Astrocyte (in vitro differentiated cells and primary cell): ENCODE data around the gene ANKRD45. TPM values are rescaled to one million over a fixed set of nuclear protein-coding genes. Genes with fewer than 3 reads are reported as not detected.
"Not testable (repeated sequence)": the region's sequence is repeated elsewhere in the genome, so short reads cannot be mapped to it uniquely, and the experiment has no call there.

ENCODE experiments used
- DNase-seq: peaks from one replicate; pipeline ENCODE4 v3.0.0-alpha.2; 2010; ENCODE audit warnings: low read depth
- FAIRE-seq: peaks from 2 replicates; lab custom pipeline; 2011; peaks lifted over from hg19 to GRCh38; lab: Jason Lieb, UNC
- H2AFZ ChIP-seq: 2 replicates; pipeline ENCODE4 v1.6.0; 2012; ENCODE audit warnings: low read depth, low read length, inconsistent platforms
- H3K27ac ChIP-seq: 2 replicates; pipeline ENCODE4 v1.5.1; 2011; ENCODE audit warnings: low read depth, low read length, inconsistent platforms
- H3K27me3 ChIP-seq: 2 replicates; pipeline ENCODE4 v1.6.0; 2011; ENCODE audit warnings: low read length, inconsistent platforms; ENCODE audit not compliant: insufficient read depth
- H3K36me3 ChIP-seq: 2 replicates; pipeline ENCODE4 v1.5.1; 2011; ENCODE audit warnings: low read length, inconsistent platforms; ENCODE audit not compliant: insufficient read depth
- H3K4me1 ChIP-seq: 2 replicates; pipeline ENCODE4 v1.5.1; 2011; ENCODE audit warnings: low read length, inconsistent platforms; ENCODE audit not compliant: insufficient read depth
- H3K4me2 ChIP-seq: 2 replicates; pipeline ENCODE4 v1.6.0; 2012; ENCODE audit warnings: low read length, inconsistent platforms
- H3K4me3 ChIP-seq: 2 replicates; pipeline ENCODE4 v1.5.1; 2011; ENCODE audit warnings: low read depth, mild to moderate bottlenecking, low read length, inconsistent platforms; ENCODE audit not compliant: insufficient read depth
- H3K79me2 ChIP-seq: 2 replicates; pipeline ENCODE4 v1.6.0; 2012; ENCODE audit warnings: mild to moderate bottlenecking, low read length, inconsistent platforms; ENCODE audit not compliant: insufficient read depth
- H3K9ac ChIP-seq: 2 replicates; pipeline ENCODE4 v1.6.0; 2012; ENCODE audit warnings: mild to moderate bottlenecking, low read length, inconsistent platforms
- H3K9me3 ChIP-seq: 2 replicates; pipeline ENCODE4 v1.5.1; 2012; ENCODE audit warnings: low read depth, mild to moderate bottlenecking, low read length, inconsistent platforms; ENCODE audit not compliant: insufficient read depth
- H4K20me1 ChIP-seq: 2 replicates; pipeline ENCODE4 v1.6.0; 2012; ENCODE audit warnings: low read length, inconsistent platforms; ENCODE audit not compliant: insufficient read depth
- H3K27ac Mint-ChIP-seq: one replicate; pipeline ENCODE4 v1.8.0; 2021; ENCODE audit warnings: mild to moderate bottlenecking, mixed read lengths; ENCODE audit not compliant: unreplicated experiment
- H3K27me3 Mint-ChIP-seq: one replicate; pipeline ENCODE4 v1.8.0; 2021; ENCODE audit warnings: low read depth, mixed read lengths; ENCODE audit not compliant: unreplicated experiment
- H3K36me3 Mint-ChIP-seq: one replicate; pipeline ENCODE4 v1.8.0; 2021; ENCODE audit warnings: low read depth, mixed read lengths; ENCODE audit not compliant: unreplicated experiment
- H3K4me1 Mint-ChIP-seq: one replicate; pipeline ENCODE4 v1.8.0; 2021; ENCODE audit warnings: low read depth, mixed read lengths; ENCODE audit not compliant: unreplicated experiment
- H3K4me3 Mint-ChIP-seq: one replicate; pipeline ENCODE4 v1.8.0; 2021; ENCODE audit warnings: mild to moderate bottlenecking, moderate library complexity, mixed read lengths; ENCODE audit not compliant: unreplicated experiment
- H3K9me3 Mint-ChIP-seq: one replicate; pipeline ENCODE4 v1.8.0; 2021; ENCODE audit warnings: mild to moderate bottlenecking, mixed read lengths; ENCODE audit not compliant: unreplicated experiment
- CTCF ChIP-seq: IDR thresholded peaks from 2 replicates; pipeline ENCODE4 v1.5.1; 2011; ENCODE audit warnings: low read depth, mild to moderate bottlenecking, inconsistent platforms, low read length, moderate library complexity; ENCODE audit not compliant: insufficient read depth
- EZH2 ChIP-seq: IDR thresholded peaks from 2 replicates; pipeline ENCODE4 v1.6.1; 2012; ENCODE audit warnings: mild to moderate bottlenecking, low read length, inconsistent platforms; ENCODE audit not compliant: insufficient read depth
- total RNA-seq: library from RNA; stranded (reverse); gene quantifications from 2 replicates; pipeline ENCODE4 v1.2.1, GENCODE V29; 2021

Gene ANKRD45
- total RNA-seq, 1 donor from 2014 or later: 1.4 TPM

GRCh38 chr1:173570370-173571007 lies 99.2 kb downstream of the ANKRD45 start:
- H3K9me3 ChIP-seq: no peaks in the 10 kb centered on the region
- no peak overlapping the region for H3K4me3 ChIP-seq
- H4K20me1 ChIP-seq: no peaks in the 10 kb centered on the region
- H3K4me1 ChIP-seq: no peaks in the 10 kb centered on the region
- no peaks in the 10 kb centered on the region for H3K79me2 ChIP-seq
- no peaks in the 10 kb centered on the region for H3K27me3 ChIP-seq
- no peaks in the 10 kb centered on the region for H3K36me3 Mint-ChIP-seq
- no peak for DNase-seq
- no peaks in the 10 kb centered on the region for H3K27me3 Mint-ChIP-seq
- H3K4me2 ChIP-seq: no peak overlapping the region
- no peak overlapping the region for H2AFZ ChIP-seq
- H3K27ac ChIP-seq: no peak overlapping the region
- no peak for FAIRE-seq
- H3K27ac Mint-ChIP-seq: no peak overlapping the region
- peaks cover 6% of the 10 kb centered on the region for H3K9me3 Mint-ChIP-seq
- TF ChIP-seq CTCF (no peak), EZH2 (no peak)
- peaks cover 12% of the 10 kb centered on the region for H3K4me1 Mint-ChIP-seq
- H3K36me3 ChIP-seq: no peaks in the 10 kb centered on the region
- H3K9ac ChIP-seq: no peak overlapping the region
- H3K4me3 Mint-ChIP-seq: no peak overlapping the region

GRCh38 chr1:173568483-173568882 lies 101.2 kb downstream of the ANKRD45 start:
- no peaks in the 10 kb centered on the region for H3K79me2 ChIP-seq

GRCh38 chr1:173563846-173564245 lies 105.8 kb downstream of the ANKRD45 start:
- not testable (repeated sequence) for H3K9me3 ChIP-seq, H3K9me3 Mint-ChIP-seq, H3K27ac ChIP-seq, H3K4me3 ChIP-seq, H3K79me2 ChIP-seq, H3K36me3 ChIP-seq, H3K27ac Mint-ChIP-seq, H3K36me3 Mint-ChIP-seq, H3K4me3 Mint-ChIP-seq, H3K4me1 Mint-ChIP-seq, H4K20me1 ChIP-seq, DNase-seq, H2AFZ ChIP-seq, H3K9ac ChIP-seq, H3K4me1 ChIP-seq, H3K4me2 ChIP-seq, H3K27me3 Mint-ChIP-seq, FAIRE-seq, H3K27me3 ChIP-seq

More at GRCh38 chr1:173568483-173568882, 101.2 kb downstream of the ANKRD45 start:
- Histone ChIP-seq H3K36me3 (no peaks in the 10 kb centered on the region), H3K9me3 (no peaks in the 10 kb centered on the region), H2AFZ (no peak overlapping the region), H4K20me1 (no peaks in the 10 kb centered on the region), H3K27ac (no peak overlapping the region), H3K4me1 (no peaks in the 10 kb centered on the region), H3K9ac (no peak overlapping the region), H3K4me2 (no peak overlapping the region), H3K4me3 (no peak overlapping the region), H3K27me3 (no peaks in the 10 kb centered on the region)
- Mint-ChIP-seq H3K27ac (no peak overlapping the region), H3K4me3 (no peak overlapping the region), H3K36me3 (no peaks in the 10 kb centered on the region), H3K27me3 (no peaks in the 10 kb centered on the region), H3K9me3 (peaks cover 5% of the 10 kb centered on the region), H3K4me1 (peaks cover 7% of the 10 kb centered on the region)
- TF ChIP-seq CTCF (no peak), EZH2 (no peak)
- no peak for FAIRE-seq
- DNase-seq: no peak
